H1 (cell line): ENCODE data around the gene ALK. TPM values are rescaled to one million over a fixed set of nuclear protein-coding genes. Genes with fewer than 3 reads are reported as not detected.

Source experiments
- CTCF ChIA-PET: fragments of 300-600 bp; sonication (Branson Sonifier 250); formaldehyde crosslinking; loops from one replicate; lab custom pipeline; 2021; ENCODE audit not compliant: partially characterized antibody; lab: Charles Lee
- POLR2A ChIA-PET: fragments of 300-600 bp; sonication (Branson Sonifier 250); formaldehyde crosslinking; loops from one replicate; lab custom pipeline; 2021; ENCODE audit warnings: inconsistent platforms; ENCODE audit not compliant: partially characterized antibody; lab: Charles Lee
- DNase-seq, 2 experiments: peaks; one replicate each; pipeline versions ENCODE4 v3.0.0 to v3.0.0-alpha.2; 2010 to 2022; ENCODE audit warnings: low spot score in 2 of 2, low read depth in 1 of 2, mixed read lengths in 1 of 2
- FAIRE-seq: peaks from 2 replicates; lab custom pipeline; 2011; peaks lifted over from hg19 to GRCh38; lab: Jason Lieb, UNC
- H2AFZ ChIP-seq: 2 replicates; pipeline ENCODE4 v1.8.1; 2012; ENCODE audit warnings: low read length, inconsistent platforms
- H2AK5ac ChIP-seq: 2 replicates; pipeline ENCODE4 v1.6.1; 2013; ENCODE audit warnings: low read depth, low read length
- H2BK120ac ChIP-seq: replicated peaks from 2 replicates; pipeline ENCODE3; 2013; ENCODE audit warnings: low read depth, low read length, inconsistent platforms
- H2BK12ac ChIP-seq: 2 replicates; pipeline ENCODE4 v1.6.1; 2013; ENCODE audit warnings: low read depth, low read length
- H2BK15ac ChIP-seq: 2 replicates; pipeline ENCODE4 v1.6.1; 2013; ENCODE audit warnings: low read length
- H2BK20ac ChIP-seq: 2 replicates; pipeline ENCODE4 v1.6.1; 2013; ENCODE audit warnings: low read length
- H2BK5ac ChIP-seq: 2 replicates; pipeline ENCODE4 v1.6.1; 2013; ENCODE audit warnings: low read depth, low read length
- H3K14ac ChIP-seq: 2 replicates; pipeline ENCODE4 v1.6.1; 2013; ENCODE audit warnings: inconsistent platforms; ENCODE audit not compliant: insufficient read length
- H3K18ac ChIP-seq: 2 replicates; pipeline ENCODE4 v1.6.1; 2013; ENCODE audit warnings: low read length; ENCODE audit errors: extremely low read depth
- H3K23ac ChIP-seq: 2 replicates; pipeline ENCODE4 v1.6.1; 2013; ENCODE audit warnings: inconsistent platforms; ENCODE audit not compliant: insufficient read length
- H3K23me2 ChIP-seq: 2 replicates; pipeline ENCODE4 v1.6.1; 2013; ENCODE audit warnings: low read depth, low read length
- H3K27ac ChIP-seq: 2 replicates; pipeline ENCODE4 v1.6.1; 2011; ENCODE audit warnings: low read depth, low read length, inconsistent platforms
- H3K27me3 ChIP-seq, 4 experiments: replicated peaks in 1 of 4; 1 replicate in 1 of 4; 2 replicates in 3 of 4; pipeline versions ENCODE4 v1.6.1 to v1.8.1; 2011 to 2013; ENCODE audit warnings: low read length in 3 of 4, mild to moderate bottlenecking in 3 of 4, inconsistent platforms in 2 of 4, mixed read lengths in 2 of 4, moderate library complexity in 1 of 4; ENCODE audit not compliant: control insufficient read depth in 3 of 4, insufficient read depth in 3 of 4; ENCODE audit errors: extremely low read depth in 1 of 4
- H3K36me3 ChIP-seq, 4 experiments: 2 replicates each; pipeline versions ENCODE4 v1.6.1 to v1.8.1; 2011 to 2013; ENCODE audit warnings: mild to moderate bottlenecking in 4 of 4, low read length in 3 of 4, moderate library complexity in 2 of 4, control low read depth in 1 of 4, inconsistent platforms in 1 of 4; ENCODE audit not compliant: insufficient read depth in 4 of 4, control insufficient read depth in 2 of 4
- H3K4ac ChIP-seq: replicated peaks from 2 replicates; pipeline ENCODE3; 2013; ENCODE audit warnings: low read length, low read depth, mixed read lengths, inconsistent platforms; ENCODE audit not compliant: insufficient read length
- H3K4me1 ChIP-seq, 4 experiments: replicated peaks in 1 of 4; 1 replicate in 1 of 4; 2 replicates in 3 of 4; pipeline versions ENCODE4 v1.6.1 to v1.8.1; 2011 to 2013; ENCODE audit warnings: low read length in 3 of 4, inconsistent platforms in 2 of 4, mixed read lengths in 1 of 4; ENCODE audit not compliant: insufficient read depth in 4 of 4, control insufficient read depth in 3 of 4
- H3K4me2 ChIP-seq, 2 experiments: 2 replicates each; pipeline versions ENCODE4 v1.6.1 to v1.8.1; 2011 to 2013; ENCODE audit warnings: low read depth in 2 of 2, low read length in 2 of 2, control low read depth in 1 of 2, inconsistent platforms in 1 of 2, mild to moderate bottlenecking in 1 of 2; ENCODE audit not compliant: insufficient read depth in 1 of 2
- H3K4me3 ChIP-seq, 4 experiments: fragments of 200-600, 300-600 bp in 1 of 4; sonication (generic), shearing (Covaris generic), sonication (Bioruptor Twin) in 1 of 4; 2 replicates each; pipeline versions ENCODE4 v1.5.1 to v1.8.1; 2011 to 2016; ENCODE audit warnings: low read length in 4 of 4, low read depth in 3 of 4, control low read depth in 2 of 4, inconsistent platforms in 2 of 4, mild to moderate bottlenecking in 2 of 4, mixed read lengths in 1 of 4, moderate library complexity in 1 of 4; ENCODE audit not compliant: insufficient read depth in 2 of 4; ENCODE audit errors: extremely low read depth in 1 of 4
- H3K56ac ChIP-seq: replicated peaks from 2 replicates; pipeline ENCODE3; 2013; ENCODE audit warnings: low read depth, mild to moderate bottlenecking, mixed read lengths, low read length, inconsistent platforms; ENCODE audit not compliant: insufficient read length
- H3K79me1 ChIP-seq: 2 replicates; pipeline ENCODE4 v1.6.1; 2013; ENCODE audit warnings: low read depth, low read length, control low read depth
- H3K79me2 ChIP-seq, 2 experiments: 2 replicates each; pipeline versions ENCODE4 v1.6.1 to v1.8.1; 2012 to 2013; ENCODE audit warnings: low read length in 2 of 2, mild to moderate bottlenecking in 2 of 2, inconsistent platforms in 1 of 2; ENCODE audit not compliant: insufficient read depth in 2 of 2, control insufficient read depth in 1 of 2
- H3K9ac ChIP-seq, 4 experiments: replicated peaks in 1 of 4; 1 replicate in 1 of 4; 2 replicates in 3 of 4; pipeline versions ENCODE4 v1.6.1 to v1.8.1; 2011 to 2013; ENCODE audit warnings: low read depth in 3 of 4, low read length in 3 of 4, control low read depth in 2 of 4, mild to moderate bottlenecking in 2 of 4, moderate library complexity in 2 of 4, inconsistent platforms in 1 of 4; ENCODE audit errors: extremely low read depth in 1 of 4
- H3K9me3 ChIP-seq, 2 experiments: 2 replicates each; pipeline versions ENCODE4 v1.6.1 to v1.8.1; 2012 to 2013; ENCODE audit warnings: mild to moderate bottlenecking in 2 of 2, moderate library complexity in 2 of 2, control low read depth in 1 of 2, inconsistent platforms in 1 of 2, low read depth in 1 of 2, low read length in 1 of 2, mixed read lengths in 1 of 2; ENCODE audit not compliant: insufficient read depth in 2 of 2
- H4K20me1 ChIP-seq, 2 experiments: replicated peaks in 1 of 2; 2 replicates each; pipeline versions ENCODE3 to v1.8.1; 2011 to 2013; ENCODE audit warnings: inconsistent platforms in 2 of 2, low read length in 2 of 2, mild to moderate bottlenecking in 1 of 2; ENCODE audit not compliant: insufficient read depth in 2 of 2, control insufficient read depth in 1 of 2
- H4K5ac ChIP-seq: 2 replicates; pipeline ENCODE4 v1.6.1; 2013; ENCODE audit warnings: low read length, low read depth, mixed read lengths, inconsistent platforms; ENCODE audit not compliant: insufficient read length
- H4K8ac ChIP-seq: 2 replicates; pipeline ENCODE4 v1.8.0; 2013; ENCODE audit warnings: mild to moderate bottlenecking, moderate library complexity, low read length, inconsistent platforms; ENCODE audit not compliant: insufficient read depth; ENCODE audit errors: extremely low read depth
- H4K91ac ChIP-seq: replicated peaks from 2 replicates; pipeline ENCODE3; 2013; ENCODE audit warnings: low read length, mixed read lengths, inconsistent platforms; ENCODE audit not compliant: insufficient read length
- ASH2L ChIP-seq: fragments of 200-600, 300-600 bp; sonication (generic); IDR thresholded peaks from one replicate; pipeline ENCODE4 v1.7.1; 2017; ENCODE audit warnings: low read length
- HDAC2 ChIP-seq, 2 experiments: fragments of 300-600 bp in 1 of 2; sonication (generic) in 1 of 2; IDR thresholded peaks; 2 replicates each; pipeline ENCODE4 v1.6.1; 2011 to 2012; ENCODE audit warnings: low read depth in 2 of 2, low read length in 2 of 2, mild to moderate bottlenecking in 2 of 2, moderate library complexity in 2 of 2, borderline replicate concordance in 1 of 2, inconsistent platforms in 1 of 2
- POLR2A ChIP-seq, 2 experiments: IDR thresholded peaks; 1 replicate in 1 of 2; 2 replicates in 1 of 2; pipeline ENCODE4 v1.6.1; 2011; ENCODE audit warnings: low read depth in 2 of 2, low read length in 2 of 2, mild to moderate bottlenecking in 2 of 2; ENCODE audit errors: control extremely low read depth in 1 of 2
- RNF2 ChIP-seq: fragments of 200-900, 300-1000 bp; sonication (generic); IDR thresholded peaks from 2 replicates; pipeline ENCODE4 v1.7.1; 2016; ENCODE audit warnings: borderline replicate concordance, low read depth, mild to moderate bottlenecking, antibody characterized with exemption, low read length; ENCODE audit not compliant: poor library complexity, severe bottlenecking; ENCODE audit errors: missing control alignments
- RXRA ChIP-seq: IDR thresholded peaks from 2 replicates; pipeline ENCODE4 v1.6.1; 2011; ENCODE audit warnings: low read depth, mild to moderate bottlenecking, low read length, moderate library complexity; ENCODE audit not compliant: insufficient read depth
- SP1 ChIP-seq: IDR thresholded peaks from 2 replicates; pipeline ENCODE4 v1.6.1; 2011; ENCODE audit warnings: low read depth, low read length
- SP2 ChIP-seq: IDR thresholded peaks from 2 replicates; pipeline ENCODE4 v1.6.1; 2012; ENCODE audit warnings: mild to moderate bottlenecking, low read length, inconsistent platforms
- WGBS, 2 experiments: shearing (Covaris generic) in 1 of 2; methylation state at CpG; one replicate each; pipeline versions ENCODE4 v1.1.6 to v1.1.7; 2013 to 2015; ENCODE audit warnings: low lambda C conversion rate in 2 of 2, mixed read lengths in 2 of 2, inconsistent platforms in 1 of 2, low coverage in 1 of 2, missing lambda C conversion rate in 1 of 2; ENCODE audit not compliant: insufficient replicate concordance in 2 of 2, insufficient coverage in 1 of 2, insufficient read length in 1 of 2; ENCODE audit errors: extremely low coverage in 1 of 2, missing lambda C conversion rate in 1 of 2; 5-methylcytosine and 5-hydroxymethylcytosine counted together
- polyA plus RNA-seq, 7 experiments: library from polyadenylated mRNA; depleted of rRNA in 3 of 7; stranded (reverse) in 5 of 7; unstranded in 2 of 7; fragments of >200 nt in 5 of 7; fragments of 200-250 nt in 2 of 7; gene quantifications; 1 replicate in 5 of 7; 2 replicates in 1 of 7; 4 replicates in 1 of 7; pipeline versions ENCODE4 v1.2.1 to v1.2.3, GENCODE V29; 2011 to 2013; ENCODE audit warnings: missing spikeins in 2 of 7, mixed read lengths in 2 of 7
- total RNA-seq: library from RNA; stranded (reverse); fragmentation: NEBNext Ultra II Directional; extraction: Animal tissue kit (Norgen Biotek cat#: 25700); gene quantifications from 2 replicates; pipeline ENCODE4 v1.2.1, GENCODE V29; 2021
- TF ChIP-seq, protein P1 (sequence below): IDR thresholded peaks from 2 replicates; pipeline ENCODE4 v1.6.1; 2012; ENCODE audit warnings: inconsistent platforms

ALK gene
- total and polyA plus RNA-seq, 2 of the 8 experiments (the other 6 are each of a cell fraction or from before 2014, with no cell fraction given): 0.02 to 0.09 TPM

GRCh38 chr2:29697715-29698114 is 223.7 kb downstream of the ALK start:
- Histone ChIP-seq H2BK5ac (no peak overlapping the region), H3K9me3 (0 out of 4 replicates have a peak, but pooled peaks cover 0 to 2% of the 10 kb centered on the region in 2 experiments), H4K5ac (no peak overlapping the region), H3K18ac (no peak overlapping the region), H3K4me3 (no peak overlapping the region), H3K4ac (no peak overlapping the region), H2BK15ac (no peak overlapping the region), H3K79me1 (no peaks in the 10 kb centered on the region), H3K23me2 (no peaks in the 10 kb centered on the region), H3K4me1 (no peaks in the 10 kb centered on the region), H2BK20ac (no peak overlapping the region), H3K23ac (no peak overlapping the region), H2AFZ (no peak overlapping the region), H3K9ac (no peak overlapping the region), H4K8ac (no peak overlapping the region), H2AK5ac (no peak overlapping the region), H4K91ac (no peak overlapping the region), H2BK12ac (no peak overlapping the region), H3K56ac (no peak overlapping the region), H4K20me1 (no peaks in the 10 kb centered on the region), H3K36me3 (no peaks in the 10 kb centered on the region), H3K4me2 (no peak overlapping the region), H3K27me3 (no peaks in the 10 kb centered on the region), H3K27ac (no peak overlapping the region), H3K14ac (no peak overlapping the region), H3K79me2 (no peaks in the 10 kb centered on the region), H2BK120ac (no peak overlapping the region)
- TF ChIP-seq SP1 (no peak), RNF2 (no peak), SP2 (no peak), HDAC2 (IDR thresholded peaks at IDR 0.05; ENCODE audit: borderline replicate concordance in 1 of 2, low read depth in 2 of 2, low read length in 2 of 2) (no peak), POLR2A (IDR thresholded peaks at IDR 0.05; ENCODE audit: control extremely low read depth in 1 of 2, low read depth in 2 of 2, low read length in 2 of 2) (no peak), RXRA (no peak), ASH2L (no peak)
- TF ChIP-seq, protein P1, sequence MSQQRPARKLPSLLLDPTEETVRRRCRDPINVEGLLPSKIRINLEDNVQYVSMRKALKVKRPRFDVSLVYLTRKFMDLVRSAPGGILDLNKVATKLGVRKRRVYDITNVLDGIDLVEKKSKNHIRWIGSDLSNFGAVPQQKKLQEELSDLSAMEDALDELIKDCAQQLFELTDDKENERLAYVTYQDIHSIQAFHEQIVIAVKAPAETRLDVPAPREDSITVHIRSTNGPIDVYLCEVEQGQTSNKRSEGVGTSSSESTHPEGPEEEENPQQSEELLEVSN: no peak
- FAIRE-seq: no peak
- no peak for DNase-seq
- WGBS, 2 experiments: 93% methylated on average over 2 of the region's 2 CpGs; no CpG with 5 or more reads in 1 of the 2 experiments
- POLR2A ChIA-PET: no interaction called here
- CTCF ChIA-PET: interaction anchor here (0.9 to 1.2 kb wide), 3 partner anchors 9 to 16 kb away, joined by 3 read pairs; no protein-coding TSS in a partner anchor
